ENCODE measurements around the gene GLYATL1B. TPM values are rescaled to one million over a fixed set of nuclear protein-coding genes. Genes with fewer than 3 reads are reported as not detected.
"Not testable (repeated sequence)": the region's sequence is repeated elsewhere in the genome, so short reads cannot be mapped to it uniquely, and the experiment has no call there.

Gene GLYATL1B
- total and polyA plus RNA-seq, 3 experiments from 2014 or later = not detected

DNA sequence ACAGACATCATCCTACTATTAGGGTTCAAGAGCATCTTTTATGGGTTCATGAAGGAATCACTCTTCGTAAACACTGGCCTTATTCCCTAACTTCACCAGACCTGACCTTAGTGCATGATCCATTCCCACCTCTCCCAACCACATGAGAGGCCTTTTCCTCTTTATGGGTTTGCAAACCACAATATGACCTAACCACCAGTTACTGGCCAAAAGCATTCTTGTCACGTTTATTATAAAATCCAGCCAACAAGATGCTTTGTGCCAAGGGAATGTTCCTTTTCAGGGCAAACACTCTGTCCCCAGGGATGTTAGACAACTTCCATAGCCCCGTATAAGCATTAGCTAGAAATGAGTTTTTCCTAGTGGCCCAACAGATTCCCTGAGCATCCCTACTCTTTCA is 26.0 kb upstream of the GLYATL1B start:
- Mint-ChIP-seq H3K27me3 (peaks cover 22 to 73% of the 10 kb centered on the region in 2 donors), H3K4me1 (peaks cover 8 to 13% (median 11%) of the 10 kb centered on the region in 3 donors)
- H3K27me3 ChIP-seq (ENCODE audit: insufficient read depth, low read length, poor library complexity, severe bottlenecking); H3K36me3 Mint-ChIP-seq; H3K27ac Mint-ChIP-seq; H3K9me3 Mint-ChIP-seq; H3K36me3 ChIP-seq (ENCODE audit: insufficient read depth, low read length); H3K27ac ChIP-seq (ENCODE audit: low read depth, low read length); H3K4me1 ChIP-seq (ENCODE audit: insufficient read depth, low read length); H3K9me3 ChIP-seq (ENCODE audit: low read length); POLR2A ChIA-PET; H3K4me3 ChIP-seq (ENCODE audit: low read length); DNase-seq; H3K4me3 Mint-ChIP-seq: not testable (repeated sequence)
- CTCF ChIA-PET = interaction anchor here (2.5 kb wide), 1 partner anchor 76 kb away, joined by 11 read pairs; no protein-coding TSS in a partner anchor

DNA sequence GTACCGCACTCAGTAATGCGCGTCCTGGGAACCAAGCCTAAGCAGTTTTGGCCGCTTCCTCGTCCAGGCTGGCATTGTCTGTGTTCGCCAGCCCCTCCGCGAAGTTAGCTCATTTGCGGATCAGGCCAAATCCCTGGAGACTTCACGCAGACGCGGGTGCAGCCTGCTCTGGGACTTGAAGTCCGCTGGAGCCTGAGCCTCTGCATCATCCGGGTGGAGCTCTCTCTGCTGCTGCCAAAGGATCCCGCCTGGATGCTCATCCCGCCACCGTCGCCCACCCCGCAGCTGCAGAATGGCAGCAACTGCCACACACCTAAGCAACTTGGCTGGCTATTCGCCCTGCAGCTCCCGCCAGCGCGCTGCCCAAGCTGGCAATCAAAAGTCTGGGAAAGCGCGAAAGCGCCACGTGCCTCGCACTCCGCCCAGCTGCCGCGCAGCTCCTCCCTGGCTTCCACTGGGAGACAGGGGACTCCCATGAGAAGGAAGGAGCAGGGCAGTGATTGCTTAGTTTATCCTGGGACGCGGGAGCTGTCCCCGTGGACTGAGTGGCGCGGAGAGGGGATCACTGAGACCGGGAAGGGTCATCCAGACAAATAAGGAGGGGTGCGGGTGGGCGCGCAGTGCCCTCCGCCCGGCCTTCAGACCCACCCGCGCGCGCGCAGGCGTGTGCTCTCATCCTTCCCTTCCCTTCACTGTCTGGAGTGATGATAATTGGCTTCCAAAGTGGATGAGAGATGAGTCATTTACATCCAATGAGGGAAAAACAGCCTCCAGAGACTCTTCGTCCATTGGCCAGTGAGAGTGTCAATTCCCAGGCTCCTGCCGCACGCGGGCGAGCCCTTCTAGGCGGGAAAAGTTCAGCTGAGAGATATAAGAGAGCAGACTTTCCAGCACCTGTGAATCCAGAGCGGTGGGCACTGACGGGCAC is 23.2 kb upstream of the GLYATL1B start:
- no peak overlapping the region for H3K4me3 Mint-ChIP-seq
- no peaks in the 10 kb centered on the region for H3K9me3 ChIP-seq (ENCODE audit: low read length)
- peaks cover 18 to 78% of the 10 kb centered on the region in 2 donors for H3K27me3 Mint-ChIP-seq
- peaks cover 7 to 10% (median 10%) of the 10 kb centered on the region in 3 donors for H3K4me1 Mint-ChIP-seq
- CTCF ChIA-PET = no interaction called here
- H3K27ac ChIP-seq (ENCODE audit: low read depth, low read length) = no peak overlapping the region
- H3K4me1 ChIP-seq (ENCODE audit: insufficient read depth, low read length) = no peaks in the 10 kb centered on the region
- H3K27ac Mint-ChIP-seq = no peak overlapping the region
- no peaks in the 10 kb centered on the region for H3K36me3 ChIP-seq (ENCODE audit: insufficient read depth, low read length)
- no peaks in the 10 kb centered on the region for H3K36me3 Mint-ChIP-seq
- H3K27me3 ChIP-seq (ENCODE audit: insufficient read depth, low read length, poor library complexity, severe bottlenecking) = peaks cover 5% of the 10 kb centered on the region
- DNase-seq = no peak
- H3K4me3 ChIP-seq (ENCODE audit: low read length) = no peak overlapping the region
- H3K9me3 Mint-ChIP-seq = no peaks in the 10 kb centered on the region
- POLR2A ChIA-PET = no interaction called here

DNA sequence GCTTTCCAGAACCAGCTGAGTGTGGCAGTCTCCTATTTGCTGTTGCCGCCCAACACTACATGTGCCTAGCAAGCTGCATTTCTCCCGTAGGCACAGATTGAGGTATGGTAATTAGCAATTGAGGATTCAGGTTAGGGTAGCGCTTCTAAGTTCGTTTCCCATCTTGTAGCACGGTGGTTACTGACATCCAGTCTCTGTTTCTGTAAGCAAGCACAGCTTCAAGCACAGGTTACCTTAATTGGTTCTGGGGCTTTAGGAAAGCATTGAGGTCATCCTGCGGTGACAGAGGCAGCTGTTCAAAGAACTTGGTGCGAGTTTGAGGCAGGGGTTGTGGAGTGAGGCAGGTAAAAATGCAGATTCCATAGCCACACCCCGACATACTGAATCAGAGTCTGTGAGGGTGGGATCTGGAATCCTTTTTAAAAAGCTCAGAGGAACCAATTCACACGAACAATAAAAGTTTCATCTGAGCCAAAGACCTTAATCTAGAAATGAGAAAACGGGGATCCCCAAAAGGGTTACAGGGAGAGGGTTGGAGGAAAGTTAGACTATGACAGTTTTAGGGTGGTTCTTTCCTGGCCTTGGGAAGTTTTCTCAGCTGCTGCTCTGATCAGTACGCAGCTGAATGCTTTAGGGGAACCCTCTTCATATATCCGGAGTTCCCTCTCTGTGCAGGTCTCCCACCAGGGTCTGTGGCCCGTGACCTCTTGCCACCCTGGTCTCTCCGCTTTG is 21.9 kb upstream of the GLYATL1B start:
- H3K36me3 ChIP-seq (ENCODE audit: insufficient read depth, low read length); H3K4me3 ChIP-seq (ENCODE audit: low read length); H3K4me1 Mint-ChIP-seq; H3K27ac ChIP-seq (ENCODE audit: low read depth, low read length); H3K9me3 Mint-ChIP-seq; H3K36me3 Mint-ChIP-seq; H3K4me1 ChIP-seq (ENCODE audit: insufficient read depth, low read length); H3K9me3 ChIP-seq (ENCODE audit: low read length); DNase-seq; H3K27ac Mint-ChIP-seq; POLR2A ChIA-PET; CTCF ChIA-PET; H3K4me3 Mint-ChIP-seq; H3K27me3 ChIP-seq (ENCODE audit: insufficient read depth, low read length, poor library complexity, severe bottlenecking): not testable (repeated sequence)
- peaks cover 12 to 69% of the 10 kb centered on the region in 2 donors for H3K27me3 Mint-ChIP-seq

DNA sequence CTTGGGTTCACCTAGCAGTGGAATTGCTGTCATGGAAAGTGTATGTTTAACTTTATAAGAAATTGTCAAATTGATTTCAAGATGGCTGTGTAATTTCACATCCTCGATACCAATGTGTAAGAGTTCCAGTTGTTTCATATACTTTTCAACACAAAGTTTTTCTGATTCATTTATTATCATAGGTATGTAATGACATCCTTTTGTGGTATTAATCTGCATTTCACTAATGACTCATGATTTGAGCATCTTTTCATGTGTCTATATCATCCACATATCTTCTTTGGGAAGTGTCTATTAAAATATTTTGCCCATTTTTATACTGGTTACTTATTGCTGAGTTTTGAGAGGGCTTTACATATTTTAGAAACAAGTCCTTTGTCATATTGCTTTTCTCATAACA is 17.0 kb upstream of the GLYATL1B start:
- H3K36me3 Mint-ChIP-seq = no peaks in the 10 kb centered on the region
- peaks cover 0 to 5% (median 0%) of the 10 kb centered on the region in 5 donors for H3K9me3 Mint-ChIP-seq
- H3K4me1 ChIP-seq (ENCODE audit: insufficient read depth, low read length) = no peaks in the 10 kb centered on the region
- ChIA-PET CTCF (no interaction called here), POLR2A (no interaction called here)
- H3K27ac Mint-ChIP-seq = no peak overlapping the region
- DNase-seq = no peak
- H3K4me1 Mint-ChIP-seq = no peaks in the 10 kb centered on the region
- H3K36me3 ChIP-seq (ENCODE audit: insufficient read depth, low read length) = no peaks in the 10 kb centered on the region
- peaks cover 11 to 62% of the 10 kb centered on the region in 2 donors for H3K27me3 Mint-ChIP-seq
- H3K27me3 ChIP-seq (ENCODE audit: insufficient read depth, low read length, poor library complexity, severe bottlenecking) = no peaks in the 10 kb centered on the region
- no peak overlapping the region for H3K4me3 ChIP-seq (ENCODE audit: low read length)
- H3K27ac ChIP-seq (ENCODE audit: low read depth, low read length) = no peak overlapping the region
- no peak overlapping the region for H3K4me3 Mint-ChIP-seq
- H3K9me3 ChIP-seq (ENCODE audit: low read length) = no peaks in the 10 kb centered on the region

DNA sequence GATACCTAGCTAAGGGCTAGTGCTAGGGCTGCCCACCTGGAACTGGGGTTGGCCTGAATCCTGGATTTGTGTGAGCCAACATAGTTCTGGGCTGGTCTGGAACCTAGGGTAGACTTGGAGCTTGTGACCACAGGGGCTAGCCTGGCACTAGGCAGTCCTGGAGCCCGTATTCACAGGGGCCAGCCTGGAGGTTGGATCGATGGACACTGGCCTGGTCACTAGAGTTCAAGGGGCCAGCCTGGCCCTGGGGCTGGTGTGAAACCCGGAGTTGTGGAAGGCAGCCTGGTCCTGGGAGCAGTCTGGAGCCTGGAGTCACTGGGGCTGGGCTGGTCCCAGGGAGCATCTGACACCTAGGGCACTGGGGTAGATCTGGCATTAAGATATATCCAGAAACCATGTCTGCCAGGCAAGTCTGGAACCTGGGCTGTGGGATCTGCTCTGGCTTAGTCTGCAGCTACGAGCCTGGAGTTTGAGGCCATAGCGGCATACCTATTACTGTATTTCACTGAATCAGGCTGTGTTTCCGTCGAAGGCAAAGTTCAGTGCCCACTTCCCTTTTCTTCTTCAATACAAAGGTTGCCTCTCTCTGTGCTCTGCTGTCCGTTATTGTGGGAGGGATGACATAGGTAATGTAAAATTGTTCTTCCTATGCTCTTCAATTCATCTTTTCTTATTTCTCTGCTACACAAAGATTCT is 9.1 kb upstream of the GLYATL1B start:
- DNase-seq = no peak
- Histone ChIP-seq H3K36me3 (ENCODE audit: insufficient read depth, low read length) (no peaks in the 10 kb centered on the region), H3K9me3 (ENCODE audit: low read length) (no peaks in the 10 kb centered on the region), H3K4me3 (ENCODE audit: low read length) (no peak overlapping the region), H3K4me1 (ENCODE audit: insufficient read depth, low read length) (no peaks in the 10 kb centered on the region), H3K27ac (ENCODE audit: low read depth, low read length) (no peak overlapping the region), H3K27me3 (ENCODE audit: insufficient read depth, low read length, poor library complexity, severe bottlenecking) (no peaks in the 10 kb centered on the region)
- peaks cover 15 to 59% of the 10 kb centered on the region in 2 donors for H3K27me3 Mint-ChIP-seq
- no peak overlapping the region for H3K4me3 Mint-ChIP-seq
- POLR2A ChIA-PET = no interaction called here
- H3K4me1 Mint-ChIP-seq = no peaks in the 10 kb centered on the region
- CTCF ChIA-PET = interaction anchor here (2.7 kb wide), 1 partner anchor 59 kb away, joined by 8 read pairs; no protein-coding TSS in a partner anchor
- H3K36me3 Mint-ChIP-seq = no peaks in the 10 kb centered on the region
- no peak overlapping the region for H3K27ac Mint-ChIP-seq
- peaks cover 0 to 7% (median 1%) of the 10 kb centered on the region in 5 donors for H3K9me3 Mint-ChIP-seq

DNA sequence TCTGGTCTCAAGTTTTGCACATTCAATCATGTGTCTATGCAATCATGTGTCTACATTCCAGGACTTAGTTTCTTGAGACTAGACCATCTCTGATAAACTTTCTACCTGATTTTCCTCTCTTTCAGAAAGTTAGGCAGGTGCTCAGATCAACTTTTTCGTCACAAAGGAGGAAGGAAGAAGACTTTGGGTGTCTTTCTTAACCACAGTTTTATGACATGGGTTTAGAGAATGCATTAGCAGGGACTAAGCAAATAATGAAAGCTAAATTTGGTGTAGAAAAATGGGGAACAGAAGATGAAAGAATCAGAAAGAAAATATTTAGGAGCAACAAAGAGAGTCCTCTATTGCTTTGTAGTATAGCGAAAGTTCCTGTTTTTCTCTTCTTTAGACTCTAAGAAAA is 7.7 kb upstream of the GLYATL1B start:
- no peaks in the 10 kb centered on the region for H3K36me3 Mint-ChIP-seq
- H3K4me3 ChIP-seq (ENCODE audit: low read length) = no peak overlapping the region
- no peak overlapping the region for H3K4me3 Mint-ChIP-seq
- no peaks in the 10 kb centered on the region for H3K4me1 Mint-ChIP-seq
- DNase-seq = no peak
- no peak overlapping the region for H3K27ac ChIP-seq (ENCODE audit: low read depth, low read length)
- H3K9me3 ChIP-seq (ENCODE audit: low read length) = no peaks in the 10 kb centered on the region
- peaks cover 20 to 54% of the 10 kb centered on the region in 2 donors for H3K27me3 Mint-ChIP-seq
- H3K27ac Mint-ChIP-seq = no peak overlapping the region
- ChIA-PET POLR2A (no interaction called here), CTCF (interaction anchor here (2.7 kb wide), 1 partner anchor 57 kb away, joined by 8 read pairs; no protein-coding TSS in a partner anchor)
- no peaks in the 10 kb centered on the region for H3K27me3 ChIP-seq (ENCODE audit: insufficient read depth, low read length, poor library complexity, severe bottlenecking)
- H3K9me3 Mint-ChIP-seq = peaks cover 0 to 7% (median 1%) of the 10 kb centered on the region in 5 donors
- H3K36me3 ChIP-seq (ENCODE audit: insufficient read depth, low read length) = no peaks in the 10 kb centered on the region
- no peaks in the 10 kb centered on the region for H3K4me1 ChIP-seq (ENCODE audit: insufficient read depth, low read length)

DNA sequence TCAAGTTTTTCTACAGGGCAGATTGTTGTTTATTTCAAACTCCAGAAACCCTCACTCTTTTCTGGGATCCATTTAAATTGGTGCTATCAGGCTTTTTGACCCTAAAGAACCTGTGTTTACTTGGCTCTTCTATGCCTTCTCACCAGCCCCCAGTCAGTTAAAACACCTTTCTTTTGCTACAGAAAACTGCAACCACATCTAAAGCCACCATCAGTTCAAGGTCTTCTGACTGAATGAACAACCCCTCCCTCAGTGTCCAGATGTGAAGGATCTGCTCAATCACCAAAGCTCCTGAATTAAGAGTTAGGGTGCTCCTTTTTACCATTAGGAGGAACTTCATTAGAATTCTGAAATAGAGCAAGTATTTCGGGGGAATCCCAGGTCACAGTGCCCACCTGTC is 7.0 kb upstream of the GLYATL1B start:
- DNase-seq = no peak
- no peak overlapping the region for H3K27ac ChIP-seq (ENCODE audit: low read depth, low read length)
- Mint-ChIP-seq H3K4me1 (no peaks in the 10 kb centered on the region), H3K36me3 (no peaks in the 10 kb centered on the region), H3K27me3 (peaks cover 16 to 54% of the 10 kb centered on the region in 2 donors), H3K9me3 (peaks cover 0 to 2% (median 1%) of the 10 kb centered on the region in 5 donors), H3K4me3 (no peak overlapping the region), H3K27ac (no peak overlapping the region)
- H3K27me3 ChIP-seq (ENCODE audit: insufficient read depth, low read length, poor library complexity, severe bottlenecking) = no peaks in the 10 kb centered on the region
- ChIA-PET CTCF (interaction anchor here (2.7 kb wide), 1 partner anchor 57 kb away, joined by 8 read pairs; no protein-coding TSS in a partner anchor), POLR2A (no interaction called here)
- H3K4me3 ChIP-seq (ENCODE audit: low read length) = no peak overlapping the region
- H3K4me1 ChIP-seq (ENCODE audit: insufficient read depth, low read length) = no peaks in the 10 kb centered on the region
- no peaks in the 10 kb centered on the region for H3K36me3 ChIP-seq (ENCODE audit: insufficient read depth, low read length)
- H3K9me3 ChIP-seq (ENCODE audit: low read length) = no peaks in the 10 kb centered on the region
